Measurements from ENCODE around the gene MTG2. TPM values are rescaled to one million over a fixed set of nuclear protein-coding genes. Genes with fewer than 3 reads are reported as not detected.

The MTG2 gene
- total and polyA plus RNA-seq, 2 of the 13 experiments (the other 11 are each of a cell fraction or from before 2014, with no cell fraction given), result 20.4 to 37.8 TPM

- TF ChIP-seq GTF2F1 (IDR thresholded peaks at IDR 0.05; ENCODE audit: low read length) (no peak), ADNP (CRISPR knock-in tag; IDR thresholded peaks at IDR 0.05) (no peak), ZNF691 (CRISPR knock-in tag; IDR thresholded peaks at IDR 0.05; ENCODE audit: borderline replicate concordance, low read depth) (0 out of 2 replicates have a peak, but pooled peaks have one; percentile 27), SALL1 (CRISPR knock-in tag; IDR thresholded peaks at IDR 0.05) (no peak), HOMEZ (CRISPR knock-in tag; IDR thresholded peaks at IDR 0.05; ENCODE audit: low read depth) (no peak), ZBTB2 (CRISPR knock-in tag; IDR thresholded peaks at IDR 0.05; ENCODE audit: low read depth) (no peak), ZNF563 (CRISPR knock-in tag; IDR thresholded peaks at IDR 0.05) (no peak), SIX1 (CRISPR knock-in tag; IDR thresholded peaks at IDR 0.05; ENCODE audit: borderline replicate concordance) (no peak), ZBTB49 (CRISPR knock-in tag; IDR thresholded peaks at IDR 0.05; ENCODE audit: borderline replicate concordance) (no peak), EEA1 (CRISPR knock-in tag; IDR thresholded peaks at IDR 0.05; ENCODE audit: borderline replicate concordance) (0 out of 2 replicates have a peak, but pooled peaks have one; percentile 30), ZNF234 (CRISPR knock-in tag; conservative IDR thresholded peaks at IDR 0.05) (no peak), TBX2 (CRISPR knock-in tag; IDR thresholded peaks at IDR 0.05; ENCODE audit: borderline replicate concordance) (no peak)
Measured at GRCh38 chr20:62243906-62244515, 61.2 kb downstream of the MTG2 start (continued).

Measured in HepG2 (cell line).